HG03342 (cell line): ENCODE data around the gene DMTF1.
A peak's percentile ranks its signal among the peaks of the same experiment; 100 is the strongest.

Source experiments
- ATAC-seq: cut with Tn5 transposase; IDR thresholded peaks from one replicate; pipeline ENCODE4 v1.9.1; 2021; ENCODE audit warnings: mild to moderate bottlenecking, moderate library complexity; ENCODE audit not compliant: unreplicated experiment

DMTF1 gene

GRCh38 chr7:87146740-87147386 is 5.4 kb upstream of the DMTF1 start:
- ATAC-seq = no peak

- no peak for ATAC-seq
These were observed 4.8 kb upstream of the DMTF1 start for GRCh38 chr7:87147500-87147899.

GRCh38 chr7:87148332-87148955 is 3.8 kb upstream of the DMTF1 start:
- ATAC-seq = no peak

DNA sequence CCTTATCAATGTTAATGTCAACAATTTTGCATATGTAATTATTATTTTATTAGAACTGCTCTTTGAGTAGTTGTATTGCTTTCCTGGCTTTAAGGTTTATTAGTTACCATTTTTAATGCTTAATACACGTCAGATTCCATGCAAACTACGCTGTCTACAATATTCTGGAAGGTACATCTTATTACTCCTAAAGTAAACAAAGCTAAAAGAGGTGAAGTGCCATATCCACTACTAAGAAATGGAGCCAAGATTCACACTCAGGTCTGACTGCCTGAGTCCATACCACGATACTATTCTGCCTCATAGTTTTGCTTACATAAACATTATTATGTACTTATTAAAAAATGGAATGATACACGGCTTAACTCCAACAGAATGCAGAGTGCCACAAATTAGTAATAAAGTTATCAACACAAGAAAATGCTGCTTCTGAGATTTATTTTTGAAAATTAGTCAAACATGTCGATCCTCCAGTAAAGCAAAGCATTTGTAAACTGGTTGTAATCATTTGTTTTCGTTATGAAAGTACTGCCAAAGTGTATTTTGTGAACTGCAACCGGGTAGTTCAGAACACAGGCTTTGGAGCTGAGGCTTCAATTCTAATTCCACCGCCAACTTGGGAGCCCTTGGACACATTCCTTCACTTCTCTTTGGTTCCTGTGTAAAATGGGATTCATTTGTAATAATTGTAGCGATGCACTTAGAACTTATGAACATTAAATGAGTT is 1.1 kb upstream of the DMTF1 start:
- ATAC-seq = no peak

- peak; percentile 35 for ATAC-seq
These were observed 533 bp upstream of the DMTF1 start for GRCh38 chr7:87151729-87152111.

DNA sequence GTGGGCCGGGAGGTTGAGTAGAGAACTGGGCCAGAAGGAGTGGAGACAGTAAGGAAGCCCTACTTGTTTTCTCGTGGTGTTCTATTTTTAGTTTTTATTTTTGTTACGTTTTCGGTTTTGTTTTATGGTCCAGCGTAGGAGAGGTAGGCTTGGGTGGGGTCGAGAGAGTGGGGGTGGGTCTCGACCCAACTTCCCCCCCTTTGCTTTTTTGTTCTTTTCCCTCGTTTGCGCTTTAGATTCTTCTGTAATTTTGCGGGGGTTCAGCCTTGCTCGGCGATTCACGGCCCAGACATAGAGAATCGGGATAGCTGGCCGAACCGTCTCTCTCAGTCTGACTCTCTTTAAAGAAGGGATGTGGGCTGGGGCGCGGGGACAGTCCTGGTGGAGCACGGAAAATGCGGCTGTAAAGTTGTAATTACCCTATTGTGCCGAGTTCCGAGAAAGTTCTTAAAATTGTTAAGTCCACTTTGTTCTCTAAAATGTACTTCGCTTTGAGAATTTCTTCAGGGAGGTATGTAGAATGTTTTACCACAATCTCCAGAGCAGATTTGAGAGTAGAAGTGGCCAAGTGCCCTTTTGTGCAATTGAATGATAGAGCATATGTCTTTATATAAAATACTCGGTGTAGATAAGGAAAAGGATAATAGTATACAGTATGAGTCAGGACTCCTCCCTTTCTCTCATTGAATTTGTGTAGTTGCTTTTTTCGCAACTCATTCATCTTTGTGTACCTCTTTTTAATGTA is 816 bp downstream of the DMTF1 start:
- ATAC-seq = peak; percentile 19

DNA sequence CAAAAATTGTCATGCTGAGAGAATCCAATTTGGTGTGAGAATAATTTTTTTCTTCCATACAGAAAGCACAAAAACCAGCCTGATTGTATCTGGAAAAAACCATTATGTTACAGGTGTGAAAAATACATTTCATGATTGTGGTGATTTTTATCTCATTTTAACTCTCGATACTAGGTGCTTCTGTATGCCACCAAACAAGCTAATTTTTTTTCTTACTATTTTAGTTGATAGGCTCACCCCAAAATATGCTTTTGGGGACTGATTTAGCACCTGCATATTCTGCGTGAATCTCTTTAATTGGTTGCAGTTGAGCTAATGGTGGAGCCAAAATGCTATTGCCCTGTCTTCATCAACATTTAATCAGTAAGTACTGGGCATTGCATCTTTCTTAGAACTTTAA is 1.9 kb downstream of the DMTF1 start:
- no peak for ATAC-seq

- no peak for ATAC-seq
These were observed 2.3 kb downstream of the DMTF1 start for GRCh38 chr7:87154569-87154968.

DNA sequence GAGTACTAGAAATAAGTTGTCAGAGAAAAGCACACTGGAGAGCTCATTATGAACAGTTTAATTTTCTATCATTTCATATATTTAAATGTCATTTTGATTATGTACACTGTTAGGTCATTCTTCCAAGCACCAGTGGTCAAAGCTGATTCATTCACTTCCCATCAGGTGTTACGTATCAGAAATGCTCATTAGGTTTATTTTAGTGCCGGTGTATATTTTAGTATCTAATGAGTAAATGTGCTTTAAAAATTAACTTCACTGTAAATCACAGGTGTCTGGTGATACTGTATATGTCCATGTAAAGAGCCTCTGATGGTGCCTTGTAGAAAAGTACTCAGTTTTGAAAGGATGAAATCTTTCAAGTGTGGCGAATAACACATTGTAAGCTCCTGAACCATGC is 3.5 kb downstream of the DMTF1 start:
- no peak for ATAC-seq

DNA sequence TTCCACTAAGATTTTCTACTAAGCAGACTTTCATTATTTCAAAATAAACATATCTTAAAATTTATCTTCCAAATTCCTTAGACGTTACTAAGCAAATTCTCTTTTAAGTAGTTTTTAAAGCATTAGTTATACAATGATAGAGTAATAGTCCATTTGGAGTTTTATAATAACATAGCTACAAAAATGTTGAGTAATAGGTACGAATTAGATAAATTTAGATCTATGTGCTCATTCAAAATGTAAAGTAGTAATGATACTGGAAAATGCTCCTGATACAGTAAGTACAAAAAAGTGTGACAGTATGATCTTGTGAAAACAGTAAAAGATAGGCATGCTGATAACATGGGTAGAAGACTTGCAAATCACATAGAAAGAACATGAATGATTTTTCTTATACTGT is 4.5 kb downstream of the DMTF1 start:
- ATAC-seq = no peak

- ATAC-seq = no peak
These were observed 7.3 kb downstream of the DMTF1 start for GRCh38 chr7:87159538-87159937.

DNA sequence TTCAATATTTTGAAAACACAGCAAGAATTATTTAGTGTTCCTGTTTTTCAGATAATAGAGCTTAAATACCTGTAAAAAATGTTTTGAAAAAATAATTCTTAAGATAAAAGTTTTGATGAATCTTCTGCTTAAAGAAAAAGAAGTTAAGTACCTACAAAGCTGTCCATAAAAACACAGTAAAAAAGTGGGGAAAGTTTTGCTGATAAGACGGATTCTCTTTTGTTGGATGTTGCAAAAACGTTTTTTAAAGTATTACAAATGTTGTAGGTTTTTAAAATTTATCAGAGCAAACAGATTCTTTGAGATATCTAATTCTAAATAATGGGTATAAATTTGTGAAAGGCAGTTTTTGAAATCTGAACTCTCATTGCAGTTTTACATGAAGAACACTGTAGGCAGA is 12.2 kb downstream of the DMTF1 start:
- no peak for ATAC-seq

DNA sequence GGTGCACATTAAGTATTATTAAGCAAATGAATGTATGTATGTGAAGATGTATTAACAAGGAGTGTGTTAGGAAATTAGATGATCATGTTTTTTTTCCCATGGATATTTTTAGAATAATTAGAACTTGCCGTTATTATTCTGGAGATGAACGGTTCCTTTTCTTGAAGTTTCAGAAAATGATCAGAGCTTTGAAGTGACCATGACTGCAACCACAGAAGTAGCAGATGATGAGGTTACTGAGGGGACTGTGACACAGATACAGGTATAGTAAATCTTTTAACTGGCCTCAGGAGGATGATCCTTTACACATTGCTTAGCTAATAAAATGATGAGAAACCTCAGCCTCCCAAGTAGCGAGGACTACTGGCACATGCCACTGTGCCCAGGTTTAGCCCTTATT is 18.6 kb downstream of the DMTF1 start:
- ATAC-seq = no peak

- ATAC-seq = no peak
These were observed 19.2 kb downstream of the DMTF1 start for GRCh38 chr7:87171282-87171934.

DNA sequence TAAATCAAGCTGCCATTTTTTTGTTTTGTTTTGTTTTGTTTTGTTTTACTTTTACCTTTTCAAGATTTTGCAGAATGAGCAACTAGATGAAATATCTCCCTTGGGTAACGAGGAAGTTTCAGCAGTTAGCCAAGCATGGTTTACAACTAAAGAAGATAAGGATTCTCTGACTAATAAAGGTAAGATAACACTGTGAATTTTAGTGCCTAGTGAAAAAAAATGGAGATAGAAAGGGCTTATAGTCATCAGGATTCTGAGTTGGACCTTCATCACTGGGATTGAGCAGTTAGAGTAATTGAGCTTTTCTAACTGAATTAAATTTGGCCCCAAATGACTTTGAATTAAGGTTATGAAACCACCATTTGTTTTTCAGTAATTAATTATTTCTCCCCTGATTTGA is 21.2 kb downstream of the DMTF1 start:
- no peak for ATAC-seq

- no peak for ATAC-seq
These were observed 26.1 kb downstream of the DMTF1 start for GRCh38 chr7:87178320-87178719.

GRCh38 chr7:87179180-87179579 is 26.9 kb downstream of the DMTF1 start:
- no peak for ATAC-seq

DNA sequence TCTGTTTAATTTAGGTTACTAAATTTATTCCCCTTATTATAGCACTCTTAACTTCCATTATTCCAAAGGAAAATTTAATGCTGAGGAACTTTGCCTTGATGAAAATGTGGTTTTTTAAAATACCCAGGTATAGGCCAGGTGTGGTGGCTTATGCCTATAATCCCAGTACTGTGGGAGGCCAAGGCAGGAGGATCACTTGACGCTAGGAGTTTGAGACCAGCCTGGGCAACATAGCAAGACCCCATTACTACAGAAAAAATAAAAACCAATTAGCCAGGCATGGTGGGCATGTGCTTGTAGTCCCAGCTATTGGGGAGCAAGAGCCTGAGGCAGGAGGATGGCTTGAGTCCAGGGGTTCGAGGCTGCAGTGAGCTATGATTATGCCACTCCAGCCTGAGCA is 34.9 kb downstream of the DMTF1 start:
- ATAC-seq = no peak

GRCh38 chr7:87188930-87189329 is 36.7 kb downstream of the DMTF1 start:
- no peak for ATAC-seq

DNA sequence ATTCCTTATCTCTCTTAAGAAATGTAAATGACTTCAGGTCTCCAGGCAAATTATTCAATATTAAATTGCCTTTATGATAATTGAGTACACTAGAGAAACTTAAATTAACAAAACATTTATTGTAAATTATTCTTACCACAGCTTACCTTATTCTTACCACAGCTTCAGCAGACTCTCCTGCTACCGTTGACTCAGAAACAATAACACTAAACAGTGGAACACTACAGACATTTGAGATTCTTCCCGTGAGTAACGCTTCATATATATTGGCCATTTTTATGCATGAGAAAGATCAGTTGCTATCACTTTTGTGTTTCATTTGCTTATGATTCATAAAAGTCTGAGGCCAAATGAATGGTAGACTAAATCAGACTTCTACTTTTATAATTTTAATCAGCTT is 38.5 kb downstream of the DMTF1 start:
- ATAC-seq = no peak

DNA sequence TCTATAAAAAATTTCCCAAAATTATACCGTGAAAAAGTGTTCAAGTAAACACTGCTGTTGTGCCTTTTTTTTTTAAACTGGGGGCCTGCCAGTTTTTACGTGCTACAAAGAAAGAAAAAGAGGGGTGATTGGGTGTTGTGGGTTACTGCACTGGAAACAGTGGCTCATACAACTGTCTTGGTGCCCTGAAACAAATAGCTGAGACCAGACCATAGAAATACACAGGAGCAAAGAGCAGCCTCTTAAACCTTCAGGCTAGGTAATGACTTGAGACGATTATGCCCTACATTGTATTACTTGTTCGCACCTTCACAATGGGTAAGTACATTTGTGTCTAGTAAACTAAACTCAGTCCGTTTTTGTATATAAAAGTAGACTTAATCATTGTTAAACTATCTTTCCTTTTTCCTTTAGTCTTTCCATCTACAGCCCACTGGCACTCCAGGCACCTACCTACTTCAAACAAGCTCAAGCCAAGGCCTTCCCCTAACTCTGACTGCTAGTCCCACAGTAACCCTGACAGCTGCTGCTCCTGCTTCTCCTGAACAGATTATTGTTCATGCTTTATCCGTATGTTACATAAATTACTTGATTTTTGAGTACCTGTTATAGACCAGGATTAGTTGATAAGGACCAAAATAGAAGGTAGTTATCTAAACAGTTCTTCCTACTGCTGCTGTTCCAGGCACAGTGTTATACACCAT is 40.7 kb downstream of the DMTF1 start:
- no peak for ATAC-seq
